GM12864 (cell line): ENCODE results near the gene BTN3A1.

ENCODE experiments used
- DNase-seq: peaks from one replicate; pipeline ENCODE4 v3.0.0-alpha.2; 2011; ENCODE audit warnings: low read depth
- H3K4me3 ChIP-seq: 2 replicates; pipeline ENCODE4 v1.5.1; 2011; ENCODE audit warnings: mild to moderate bottlenecking, low read depth, low read length, control low read depth
- TF ChIP-seq, protein P1 (sequence below): IDR thresholded peaks from 2 replicates; pipeline ENCODE4 v1.5.1; 2011; ENCODE audit warnings: low read depth, mild to moderate bottlenecking, moderate library complexity, low read length, control low read depth, inconsistent platforms; ENCODE audit errors: missing control alignments

Gene BTN3A1

DNA sequence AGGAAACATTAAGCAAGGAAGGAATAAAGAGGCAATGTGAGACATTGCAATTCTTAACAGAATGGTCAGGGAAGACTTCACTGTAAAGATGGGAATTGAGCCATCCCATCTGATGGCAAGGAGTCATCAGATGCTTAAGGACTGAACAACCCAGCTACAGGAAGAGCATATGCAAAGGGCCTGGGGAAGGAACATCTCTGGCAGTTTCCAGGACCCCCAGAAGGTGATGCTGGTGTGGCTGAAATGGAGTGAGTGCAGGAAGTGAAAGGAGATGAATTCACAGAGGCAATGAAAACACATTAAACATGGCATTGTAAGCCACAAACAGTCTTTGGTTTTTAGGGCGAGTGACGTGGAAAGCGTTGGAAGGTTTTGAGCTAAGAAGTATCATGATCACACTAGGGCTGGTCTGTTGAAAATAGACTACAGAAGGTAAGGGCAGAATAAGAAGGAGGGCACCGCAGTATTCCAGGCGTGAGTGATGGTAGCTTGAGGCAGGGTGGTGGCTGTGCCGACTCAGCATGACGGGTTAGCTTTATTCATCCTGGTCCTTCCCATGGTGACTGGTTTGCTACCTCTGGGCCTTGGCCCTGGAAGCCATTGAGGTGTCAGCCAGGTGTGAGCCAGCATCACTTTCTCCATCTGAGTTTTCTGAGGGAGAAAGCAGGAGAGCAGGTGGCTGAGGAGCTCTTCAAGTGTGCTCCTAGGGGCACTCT, 62.5 kb downstream of the BTN3A1 start:
- no peak for DNase-seq
- H3K4me3 ChIP-seq: no peak overlapping the region
- TF ChIP-seq, protein P1, sequence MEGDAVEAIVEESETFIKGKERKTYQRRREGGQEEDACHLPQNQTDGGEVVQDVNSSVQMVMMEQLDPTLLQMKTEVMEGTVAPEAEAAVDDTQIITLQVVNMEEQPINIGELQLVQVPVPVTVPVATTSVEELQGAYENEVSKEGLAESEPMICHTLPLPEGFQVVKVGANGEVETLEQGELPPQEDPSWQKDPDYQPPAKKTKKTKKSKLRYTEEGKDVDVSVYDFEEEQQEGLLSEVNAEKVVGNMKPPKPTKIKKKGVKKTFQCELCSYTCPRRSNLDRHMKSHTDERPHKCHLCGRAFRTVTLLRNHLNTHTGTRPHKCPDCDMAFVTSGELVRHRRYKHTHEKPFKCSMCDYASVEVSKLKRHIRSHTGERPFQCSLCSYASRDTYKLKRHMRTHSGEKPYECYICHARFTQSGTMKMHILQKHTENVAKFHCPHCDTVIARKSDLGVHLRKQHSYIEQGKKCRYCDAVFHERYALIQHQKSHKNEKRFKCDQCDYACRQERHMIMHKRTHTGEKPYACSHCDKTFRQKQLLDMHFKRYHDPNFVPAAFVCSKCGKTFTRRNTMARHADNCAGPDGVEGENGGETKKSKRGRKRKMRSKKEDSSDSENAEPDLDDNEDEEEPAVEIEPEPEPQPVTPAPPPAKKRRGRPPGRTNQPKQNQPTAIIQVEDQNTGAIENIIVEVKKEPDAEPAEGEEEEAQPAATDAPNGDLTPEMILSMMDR: no peak
